HG03575 (cell line): ENCODE data around the gene EEIG1.
"Not testable (repeated sequence)": the region's sequence is repeated elsewhere in the genome, so short reads cannot be mapped to it uniquely, and the experiment has no call there.

Source experiments
- ATAC-seq: cut with Tn5 transposase; IDR thresholded peaks from one replicate; pipeline ENCODE4 v1.9.1; 2021; ENCODE audit not compliant: unreplicated experiment, insufficient number of reproducible peaks, low FRiP score; ENCODE audit errors: extremely low read depth

The EEIG1 gene

DNA sequence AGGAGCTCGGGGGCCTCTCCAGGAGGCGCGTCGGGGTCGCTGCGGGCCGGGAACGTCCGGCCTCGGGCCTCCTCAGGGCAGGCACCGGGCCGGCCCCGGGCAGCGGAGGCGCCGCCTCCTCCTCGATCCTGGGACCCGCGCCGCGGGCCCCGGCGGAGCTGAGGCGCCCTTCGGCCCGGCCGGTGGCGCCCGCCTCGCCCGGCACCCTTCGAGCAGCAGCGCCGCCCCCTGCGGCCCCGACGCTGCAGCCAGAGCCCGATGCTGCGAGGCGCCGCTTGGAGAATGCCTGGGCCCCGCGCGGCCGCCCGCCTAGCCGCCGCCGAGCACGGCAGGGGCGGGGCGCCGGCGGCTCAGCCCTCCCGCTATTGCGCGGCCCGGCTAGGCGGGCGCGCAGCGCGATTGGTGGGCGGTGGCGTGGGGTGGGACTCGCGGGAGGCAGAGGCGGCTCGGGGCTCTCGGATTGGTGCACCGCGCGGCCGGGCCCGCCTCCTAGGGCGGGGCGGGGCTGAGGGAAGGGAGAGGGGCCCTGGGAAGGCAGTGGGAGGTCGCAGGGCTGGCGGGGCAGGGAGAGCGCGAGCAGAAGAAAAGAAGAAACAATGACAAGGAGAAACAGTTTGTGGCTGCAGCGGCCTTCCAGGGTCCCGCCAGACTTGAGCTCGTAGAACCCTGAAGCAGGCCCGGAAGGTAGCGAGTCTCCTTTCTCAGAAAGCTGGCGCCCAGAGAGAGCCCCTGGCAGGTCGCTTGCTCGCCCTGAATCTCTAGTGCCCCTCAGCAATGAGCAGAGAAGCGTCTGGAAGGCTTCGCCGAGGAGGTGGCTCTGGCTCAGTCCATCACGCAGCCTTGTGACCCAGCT, at the start of gene EEIG1:
TSS of gene EEIG1 (minus strand) at position 284 of the 853 bp plus-strand sequence. CDS start 852 bp downstream, outside the sequence.
- ATAC-seq, result no peak

DNA sequence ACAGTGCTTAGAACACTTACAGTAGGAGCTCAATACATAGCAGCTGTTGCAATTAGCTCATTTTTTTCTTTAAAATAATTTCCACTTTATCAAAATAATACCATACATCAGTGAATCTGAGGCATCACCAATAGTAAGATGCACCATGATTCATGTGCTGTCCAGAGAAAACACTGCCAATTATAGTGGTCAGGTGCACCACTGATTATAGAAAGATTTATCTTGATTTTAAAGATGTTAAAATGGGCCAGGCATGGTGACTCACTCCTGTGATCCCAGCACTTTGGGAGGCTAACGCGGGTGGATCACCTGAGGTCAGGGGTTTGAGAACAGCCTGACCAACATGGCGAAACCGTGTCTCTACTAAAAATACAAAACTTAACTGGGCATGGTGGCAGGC, 46.9 kb upstream of the EEIG1 start:
- ATAC-seq, result no peak

DNA sequence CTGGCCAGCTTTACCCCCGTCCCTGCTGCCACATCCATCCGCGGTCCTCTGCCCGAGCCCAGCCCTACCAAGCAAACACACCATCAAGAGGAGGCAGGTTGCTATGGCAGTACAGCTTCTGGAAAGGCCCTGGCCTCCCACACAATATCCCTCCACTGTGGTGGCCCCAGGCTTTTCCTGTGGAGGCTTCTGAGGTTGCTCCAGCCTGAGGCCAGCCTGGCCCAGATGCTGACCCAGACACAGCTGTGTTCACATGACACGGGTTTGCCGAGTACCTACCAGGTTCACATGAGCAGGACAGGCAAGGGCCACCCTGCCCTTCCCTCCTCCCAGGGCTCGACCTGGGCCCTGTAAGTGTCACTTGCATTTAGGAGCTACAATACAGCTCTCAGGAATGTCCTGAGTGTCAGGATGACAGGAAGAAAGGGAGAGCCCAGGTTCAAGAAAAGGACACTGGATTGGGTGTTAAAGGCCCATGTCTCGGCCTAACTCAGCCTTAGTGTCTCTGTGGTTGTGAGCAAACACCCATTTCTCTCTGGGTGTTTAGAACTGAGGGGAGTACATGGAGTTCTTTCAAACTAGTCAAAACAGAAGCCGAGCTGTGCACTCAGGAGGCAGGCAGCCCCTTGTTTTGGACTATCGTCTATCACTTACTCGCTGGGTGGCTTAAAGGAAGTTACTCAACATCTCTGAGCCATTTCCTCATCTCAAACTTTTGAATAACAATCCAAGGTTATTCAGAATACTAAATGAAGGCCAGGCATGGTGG, 46.2 kb upstream of the EEIG1 start:
- no peak for ATAC-seq

DNA sequence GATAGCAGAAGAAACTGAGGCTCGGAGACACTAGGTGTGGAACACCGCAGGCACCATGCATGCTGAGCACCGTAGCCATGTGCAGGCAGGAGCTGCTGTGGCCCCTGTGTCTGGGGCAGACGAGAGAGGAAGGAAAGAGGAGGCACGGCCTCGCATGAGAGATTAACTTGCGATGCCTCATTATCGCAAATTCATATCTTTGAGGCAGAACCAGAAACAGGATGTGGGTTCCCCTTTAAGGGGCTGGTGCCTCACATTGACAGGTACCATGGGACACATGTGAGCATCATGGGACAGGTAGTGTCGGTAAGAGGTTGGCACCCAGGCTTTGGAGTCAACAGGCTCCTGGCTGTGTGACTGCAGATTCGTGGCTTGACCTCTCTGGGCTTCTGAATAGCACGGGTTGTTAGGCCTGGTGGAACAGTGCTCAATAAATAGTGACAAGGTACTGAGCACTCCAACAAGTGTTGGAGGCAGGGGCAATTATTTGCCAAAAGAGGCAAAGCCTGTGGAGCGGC, 45.5 kb upstream of the EEIG1 start:
- no peak for ATAC-seq

DNA sequence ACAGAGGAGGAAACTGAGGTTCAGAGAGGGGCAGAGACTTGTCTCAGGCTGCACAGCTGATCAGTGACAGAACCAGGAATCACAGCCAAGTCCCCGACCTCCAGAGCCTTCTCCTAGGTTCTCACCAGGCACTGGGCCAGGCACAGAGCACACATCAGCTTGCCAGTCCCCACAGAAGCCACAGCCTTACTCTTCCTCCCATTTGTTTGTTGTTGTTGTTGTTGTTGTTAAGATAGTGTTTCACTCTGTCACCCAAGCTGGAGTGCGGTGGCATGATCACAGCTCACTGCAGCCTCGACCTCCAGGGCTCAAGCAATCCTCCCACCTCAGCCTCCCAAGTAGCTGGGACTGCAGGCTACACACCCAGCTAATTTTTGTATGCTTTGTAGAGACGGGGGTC, 44.9 kb upstream of the EEIG1 start:
- no peak for ATAC-seq

DNA sequence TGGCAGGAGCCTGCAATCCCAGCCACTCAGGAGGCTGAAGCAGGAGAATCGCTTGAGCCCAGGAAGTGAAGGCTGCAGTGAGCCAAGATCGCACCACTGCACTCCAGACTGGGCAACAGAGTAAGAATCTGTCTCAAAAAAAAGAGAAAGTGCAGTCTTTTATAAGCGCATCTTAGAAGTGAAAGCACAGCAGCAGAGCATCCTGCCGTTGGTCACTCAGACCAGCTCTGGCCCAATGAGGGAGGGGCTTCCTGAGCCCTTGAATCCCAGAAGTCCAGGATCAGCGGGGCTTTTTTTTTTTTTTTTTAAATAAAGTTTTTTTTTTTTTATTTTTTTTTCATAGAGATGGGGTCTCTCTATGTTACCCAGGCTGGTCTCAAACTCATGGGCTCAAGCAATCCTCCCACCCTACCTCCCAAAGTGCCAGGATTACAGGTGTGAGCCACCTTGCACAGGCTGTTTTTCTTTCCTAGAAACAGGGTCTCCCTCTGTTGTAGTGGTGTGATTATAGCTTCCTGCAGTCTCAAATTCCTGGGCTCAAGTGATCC, 44.0 kb upstream of the EEIG1 start:
- no peak for ATAC-seq

DNA sequence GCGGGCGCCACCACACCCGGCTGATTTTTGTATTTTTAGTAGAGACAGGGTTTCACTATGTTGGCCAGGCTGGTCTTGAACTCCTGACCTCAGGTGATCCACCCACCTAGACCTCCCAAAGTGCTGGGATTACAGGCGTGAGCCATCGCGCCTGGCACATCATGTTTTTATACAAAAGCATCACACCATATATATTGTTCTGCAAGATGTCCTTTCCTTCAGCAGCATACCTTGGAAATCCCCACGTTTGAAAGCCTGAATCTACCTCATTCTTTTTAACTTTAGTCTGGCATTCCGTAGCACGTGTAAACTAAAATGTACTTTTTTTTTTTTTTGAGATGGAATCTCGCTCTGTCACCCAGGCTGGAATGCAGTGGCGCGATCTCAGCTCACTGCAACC, 42.9 kb upstream of the EEIG1 start:
- not testable (repeated sequence) for ATAC-seq

DNA sequence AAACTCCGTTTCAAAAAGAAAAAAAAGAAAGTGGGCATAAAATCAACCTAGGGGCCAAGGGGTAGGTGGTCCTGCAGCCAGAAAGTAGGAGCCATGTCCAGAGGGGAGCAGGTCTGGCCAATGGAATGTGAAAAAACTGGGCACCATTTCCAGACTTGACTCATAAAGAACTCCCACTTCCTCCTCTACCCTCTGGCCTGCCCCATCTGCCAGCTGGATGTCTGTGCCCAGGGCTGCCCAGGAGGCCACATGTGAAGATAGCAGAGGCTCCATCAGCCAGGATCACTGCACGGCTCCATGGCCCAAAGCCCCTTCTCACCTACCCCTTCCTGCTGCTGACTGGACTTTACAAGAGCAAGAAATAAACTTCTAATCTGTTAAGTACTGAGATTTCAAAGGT, 42.1 kb upstream of the EEIG1 start:
- no peak for ATAC-seq

DNA sequence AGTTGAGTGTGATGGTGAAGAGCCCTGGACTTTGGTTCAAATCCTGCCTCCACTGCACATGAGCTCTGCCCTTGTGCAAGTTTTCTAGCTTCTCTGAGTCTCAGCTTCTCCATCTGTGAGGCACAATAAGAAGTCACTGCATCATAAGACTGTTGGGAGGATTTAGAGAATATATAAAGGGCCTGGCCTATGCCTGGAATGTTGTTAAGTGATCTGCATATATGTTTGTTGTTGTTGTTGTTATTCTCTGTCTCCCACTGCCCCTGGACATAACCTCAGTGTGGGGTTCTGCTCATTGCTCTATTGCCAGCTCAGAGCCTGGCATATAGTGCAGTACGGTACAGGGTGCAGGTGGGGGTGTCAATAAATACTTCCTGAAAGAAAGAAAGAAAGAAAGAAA, 40.3 kb upstream of the EEIG1 start:
- no peak for ATAC-seq

DNA sequence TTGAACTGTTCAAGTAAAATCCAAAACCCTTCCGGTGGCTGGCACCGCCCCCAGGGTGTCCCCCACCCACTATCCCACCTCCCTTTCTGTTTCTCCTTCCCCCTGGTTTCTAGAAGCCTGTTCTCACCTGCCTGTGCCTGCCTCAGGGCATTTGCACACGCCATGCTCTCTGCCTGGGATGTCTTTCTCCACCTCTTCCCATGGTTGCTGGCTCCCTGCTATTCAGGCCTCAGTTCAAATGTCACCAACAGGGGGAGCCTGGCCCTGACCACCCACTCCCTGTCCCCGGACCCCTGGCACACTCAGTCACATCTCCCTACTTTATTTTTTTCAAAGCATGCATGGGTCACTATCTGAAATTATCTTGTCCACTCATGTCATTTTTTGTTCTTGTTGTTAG, 39.9 kb upstream of the EEIG1 start:
- ATAC-seq, result no peak

DNA sequence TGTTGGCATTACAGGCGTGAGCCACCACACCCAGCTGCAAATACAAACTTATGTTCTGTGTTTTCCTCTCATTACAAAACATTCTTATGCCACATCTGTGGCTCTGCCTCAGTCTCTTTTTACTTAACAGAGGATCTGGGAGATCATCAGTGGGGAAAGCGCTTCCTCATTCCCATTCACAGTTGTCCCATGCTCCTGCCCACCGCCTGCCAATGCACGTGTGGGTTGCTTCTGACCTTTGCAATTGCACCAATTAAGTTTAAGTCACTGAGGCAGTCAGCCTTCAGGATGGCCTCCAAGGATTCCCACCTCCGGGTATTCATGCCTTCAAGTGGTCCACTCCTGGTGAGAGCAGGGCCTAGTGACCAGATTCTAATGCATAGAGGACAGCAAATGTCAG, 34.9 kb upstream of the EEIG1 start:
- ATAC-seq, result no peak

DNA sequence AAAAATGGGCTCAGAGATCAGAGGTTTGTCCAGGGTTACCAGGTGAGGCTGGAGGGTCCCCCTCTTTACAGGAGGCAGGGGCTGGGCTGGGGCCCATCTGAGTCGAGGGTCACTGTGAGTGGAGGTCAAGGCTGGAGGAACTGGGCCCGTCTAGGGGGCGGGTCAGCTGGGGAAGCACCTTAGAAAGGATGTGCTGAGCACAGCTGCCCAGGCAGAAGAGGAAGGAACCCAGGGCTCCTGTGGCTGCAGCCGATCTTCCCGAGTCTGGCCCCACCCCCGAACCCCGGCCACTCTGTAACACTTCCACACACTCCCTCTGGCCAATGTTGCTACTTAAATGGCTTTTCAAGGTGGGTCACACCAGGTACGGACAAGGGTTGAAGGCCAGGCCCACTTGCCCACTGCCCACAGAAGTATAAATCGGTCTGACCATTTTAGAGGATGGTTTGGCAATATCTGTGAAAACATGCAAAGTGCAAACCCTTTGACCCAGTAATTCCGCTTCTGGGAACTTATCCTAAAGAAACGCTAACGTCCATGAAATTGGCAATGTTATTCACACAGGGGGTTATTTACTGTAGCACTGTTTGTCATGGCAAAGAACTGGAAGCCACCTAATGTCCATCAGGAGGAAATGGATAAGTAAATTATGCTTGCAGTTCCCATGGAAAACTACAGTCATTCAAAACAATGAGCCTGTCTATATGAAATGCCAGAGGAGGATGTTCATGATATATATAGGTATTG, 30.5 kb upstream of the EEIG1 start:
- no peak for ATAC-seq

DNA sequence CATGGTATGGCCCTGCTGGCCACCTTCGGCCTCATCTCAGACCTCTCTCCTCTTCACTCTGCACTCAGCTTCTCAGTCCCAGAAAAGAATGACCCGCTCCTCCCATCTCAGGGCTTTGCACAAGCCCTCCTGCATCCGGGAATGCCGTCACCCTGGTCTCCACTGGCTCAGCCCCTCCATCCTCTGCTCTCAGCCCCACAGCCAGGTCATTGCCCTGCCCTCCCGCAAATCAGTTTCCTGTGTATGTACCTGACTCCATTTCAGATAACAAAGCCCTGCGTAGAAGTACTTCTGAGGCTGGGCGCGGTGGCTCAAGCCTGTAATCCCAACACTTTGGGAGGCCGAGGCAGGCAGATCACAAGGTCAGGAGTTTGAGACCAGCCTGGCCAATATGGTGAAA, 28.9 kb upstream of the EEIG1 start:
- ATAC-seq, result no peak

DNA sequence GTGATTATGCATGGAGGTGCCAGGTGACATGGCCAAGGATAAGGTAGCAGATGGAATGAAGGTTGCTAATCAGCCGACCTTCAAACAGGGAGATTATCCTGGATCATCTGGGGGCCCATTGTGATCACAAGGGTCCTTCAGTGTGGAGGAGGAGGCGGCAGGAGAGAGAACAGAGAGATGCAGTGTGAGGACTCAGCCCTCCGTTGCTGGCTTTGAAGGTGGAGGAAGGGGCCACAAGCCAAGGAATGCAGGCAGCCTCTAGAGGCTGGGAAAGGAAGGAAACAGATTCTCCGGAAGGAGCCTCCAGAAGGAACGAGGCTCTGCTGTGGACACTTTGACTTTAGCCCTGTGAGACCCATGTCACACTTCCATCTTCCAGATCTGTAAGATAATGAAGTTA, 27.4 kb upstream of the EEIG1 start:
- no peak for ATAC-seq

DNA sequence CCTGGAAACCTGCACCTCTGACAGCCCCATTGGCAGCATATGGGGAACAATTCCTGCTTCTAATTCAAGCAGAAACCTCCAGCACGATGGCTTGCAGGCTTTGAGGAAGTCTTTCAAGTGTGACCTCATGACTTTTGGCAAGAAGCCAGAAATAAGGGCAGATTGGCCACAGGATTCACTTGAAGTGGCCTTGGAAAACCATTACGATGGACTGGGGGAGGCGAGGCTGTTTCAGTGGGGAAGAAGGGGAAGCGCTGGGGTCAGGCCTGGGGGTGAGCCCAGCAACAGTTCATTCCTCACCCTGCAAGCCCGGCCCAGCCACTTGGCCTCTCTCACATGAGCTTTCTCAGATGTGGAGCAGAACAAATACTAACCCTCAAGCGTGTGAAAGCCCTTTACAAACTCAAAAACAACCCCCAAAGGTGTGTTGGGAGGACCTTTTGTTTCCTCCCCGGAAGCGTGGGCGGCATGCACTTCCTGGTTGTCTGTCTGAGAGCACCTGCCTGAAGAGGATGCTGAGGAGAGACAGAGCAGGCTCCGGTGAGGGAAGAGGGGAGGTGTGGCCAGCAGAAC, 26.9 kb upstream of the EEIG1 start:
- no peak for ATAC-seq

DNA sequence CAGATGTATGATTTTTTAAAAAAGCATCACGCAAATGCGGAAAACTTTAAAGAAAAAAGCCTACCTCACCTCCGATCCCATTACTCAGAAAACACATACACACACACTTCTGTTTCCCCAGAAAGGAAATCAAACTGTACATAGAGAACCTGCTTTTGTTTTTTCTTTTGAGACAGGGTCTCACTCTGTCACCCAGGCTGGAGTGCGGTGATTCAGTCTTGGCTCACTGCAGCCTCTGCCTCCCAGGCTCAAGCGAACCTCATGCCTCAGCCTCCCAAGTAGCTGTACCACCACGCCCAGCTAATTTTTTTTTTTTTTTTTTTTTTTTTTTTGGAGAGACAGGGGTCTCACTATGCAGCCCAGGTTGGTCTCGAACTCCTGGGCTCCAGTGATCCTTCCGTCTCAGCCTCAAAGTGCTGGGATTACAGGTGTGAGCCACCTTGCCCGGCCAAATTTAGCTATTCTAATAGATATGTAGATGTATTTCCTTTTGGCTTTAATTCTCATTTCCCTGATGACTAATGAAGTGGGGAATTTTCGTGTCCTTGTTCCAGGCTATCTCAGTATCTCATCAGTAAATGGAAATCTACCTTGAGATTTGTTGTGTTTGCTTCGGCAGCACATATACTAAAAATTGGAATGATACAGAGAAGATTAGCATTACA, 25.7 kb upstream of the EEIG1 start:
- no peak for ATAC-seq

DNA sequence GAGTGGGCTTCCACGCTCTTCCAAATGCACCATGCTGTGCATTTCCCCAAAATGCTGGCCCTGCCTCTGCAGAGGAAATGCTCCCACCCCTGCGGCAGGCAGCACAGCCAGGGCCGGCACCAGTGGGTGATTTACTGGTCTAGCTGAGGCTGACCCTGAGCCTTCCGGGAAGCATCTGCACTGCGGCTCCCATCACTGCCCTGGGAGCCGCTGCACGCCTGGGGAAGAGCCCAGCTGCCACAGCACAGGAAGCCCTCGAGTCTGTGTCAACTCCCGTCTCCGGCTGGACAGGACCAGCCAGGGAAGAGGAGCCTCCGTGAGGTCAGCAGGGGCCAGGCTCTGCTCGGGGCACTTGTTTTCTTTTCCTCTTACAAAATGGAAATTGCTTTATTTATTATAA, 25.1 kb upstream of the EEIG1 start:
- ATAC-seq, result no peak

DNA sequence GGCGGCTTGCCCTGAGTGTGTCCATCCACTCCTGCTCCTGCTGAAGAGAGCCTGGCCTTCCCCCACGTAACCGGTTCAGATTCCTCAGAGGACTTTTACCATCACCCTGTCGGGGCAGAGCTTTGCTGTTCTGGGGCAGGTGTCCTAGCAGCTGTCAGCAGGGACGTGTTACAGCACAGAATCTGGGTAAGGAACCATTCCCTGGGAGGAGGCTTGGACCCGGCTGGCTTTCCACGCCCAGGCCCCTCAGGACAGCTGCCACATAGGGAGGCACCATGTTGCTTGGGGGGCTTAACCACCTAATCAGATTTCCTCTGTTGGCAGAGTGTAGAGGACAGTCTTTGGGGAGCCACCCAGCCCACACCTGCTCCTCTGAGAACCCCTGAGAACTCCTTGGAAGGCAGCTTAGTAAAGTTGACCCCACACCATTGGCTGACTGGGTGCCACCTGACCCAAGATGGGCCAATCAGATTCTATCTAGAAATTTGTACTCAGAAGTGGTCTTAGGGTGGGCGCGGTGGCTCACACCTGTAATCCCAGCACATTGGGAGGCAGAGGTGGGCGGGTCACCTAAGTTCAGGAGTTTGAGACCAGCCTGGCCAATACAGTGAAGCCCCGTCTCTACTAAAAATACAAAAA, 23.3 kb upstream of the EEIG1 start:
- ATAC-seq, result no peak
